ENCODE data around the gene SLC43A2.
A peak's percentile ranks its signal among the peaks of the same experiment; 100 is the strongest.
"Not testable (repeated sequence)": the region's sequence is repeated elsewhere in the genome, so short reads cannot be mapped to it uniquely, and the experiment has no call there.

The SLC43A2 gene

DNA sequence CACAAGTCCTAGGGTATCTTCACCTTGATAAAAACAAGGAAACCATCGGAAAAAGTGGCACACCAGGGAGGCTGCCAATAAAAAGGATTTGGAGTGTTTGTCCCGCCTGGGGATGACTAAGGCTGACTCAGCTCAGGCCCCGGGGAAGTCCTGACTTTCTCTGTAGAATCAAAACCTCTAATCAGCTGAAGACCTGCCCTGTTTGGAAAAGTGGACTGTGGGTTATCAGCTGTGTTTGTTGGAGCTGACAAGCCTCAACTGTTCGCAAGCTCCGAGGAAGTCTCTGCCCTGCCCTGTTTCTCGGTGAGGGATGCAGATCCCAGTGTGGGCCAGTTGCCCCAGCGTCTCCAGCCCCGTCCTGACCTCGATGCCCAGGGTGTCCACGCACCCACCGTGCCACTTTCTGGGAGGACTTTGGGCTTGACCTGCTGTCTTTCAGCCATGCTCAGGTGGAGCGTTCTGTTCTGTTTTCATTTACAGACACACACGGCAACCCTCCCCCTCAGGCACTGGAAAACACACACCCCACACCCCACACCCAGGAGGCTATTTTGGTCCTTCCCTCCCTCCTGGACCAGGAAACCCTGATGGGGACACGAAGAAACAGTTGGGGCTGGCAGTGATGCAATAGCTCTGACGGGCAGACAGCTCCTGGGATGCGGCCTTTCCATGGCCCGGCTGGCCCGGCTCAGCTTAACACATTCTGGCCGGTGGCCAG lies 38.4 kb downstream of the SLC43A2 start:
- DNase-seq (ENCODE audit: low read depth), result no peak

DNA sequence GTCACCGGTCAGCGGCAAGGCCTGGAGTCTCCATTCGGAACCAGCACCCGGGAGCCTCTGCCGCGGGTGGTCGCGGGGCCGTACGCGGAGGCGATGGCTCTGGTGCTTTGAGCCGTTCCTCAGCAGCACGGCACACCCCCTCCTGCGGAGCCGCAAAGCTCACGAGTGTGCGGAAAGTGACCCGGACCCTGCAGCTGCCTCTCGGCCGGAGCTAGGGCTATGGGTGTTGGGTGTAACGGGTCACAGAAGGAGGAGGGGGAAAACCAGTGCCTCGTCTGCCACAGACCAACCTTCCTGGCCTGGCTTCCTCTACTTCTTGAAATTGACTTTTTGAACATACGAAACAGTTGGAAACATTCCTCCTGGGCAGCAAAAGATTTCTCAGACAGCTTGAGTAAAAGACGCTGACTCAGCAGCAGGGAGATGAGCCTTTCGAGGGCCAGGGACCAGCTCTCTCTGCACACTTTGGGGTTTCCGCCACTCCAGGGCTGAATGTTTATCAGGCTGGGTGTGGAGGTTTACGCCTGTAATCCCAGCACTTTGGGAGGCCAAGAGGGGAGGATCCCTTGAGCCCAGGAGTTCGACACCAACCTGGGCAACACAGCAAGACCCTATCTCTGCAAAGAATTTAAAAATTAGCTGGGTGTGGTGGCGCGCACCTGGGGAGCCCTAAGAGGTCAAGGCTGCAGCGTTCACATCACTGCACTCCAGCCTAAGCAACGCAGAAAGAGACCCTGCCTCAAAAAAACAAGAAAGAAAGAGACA lies 39.6 kb downstream of the SLC43A2 start:
- DNase-seq (ENCODE audit: low read depth), result no peak

DNA sequence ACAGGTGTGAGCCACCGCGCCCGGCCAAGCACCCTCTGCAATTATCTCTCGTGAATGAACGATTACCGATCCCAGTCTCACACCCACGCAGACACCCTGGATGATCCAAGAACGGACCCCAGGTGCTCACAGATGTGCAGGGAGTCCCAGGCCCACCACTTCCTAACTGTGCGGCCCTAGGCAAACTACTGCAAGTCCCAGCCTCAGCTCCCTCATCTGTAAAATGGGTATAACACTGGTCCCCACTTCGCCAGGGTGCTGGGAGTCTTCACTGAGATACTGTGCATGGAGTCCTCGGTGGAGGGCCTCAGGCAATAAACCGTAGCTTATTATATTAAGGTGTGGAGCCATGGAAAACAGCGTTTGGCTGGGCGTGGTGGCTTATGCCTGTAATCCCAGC lies 44.5 kb downstream of the SLC43A2 start:
- DNase-seq (ENCODE audit: low read depth), result no peak

DNA sequence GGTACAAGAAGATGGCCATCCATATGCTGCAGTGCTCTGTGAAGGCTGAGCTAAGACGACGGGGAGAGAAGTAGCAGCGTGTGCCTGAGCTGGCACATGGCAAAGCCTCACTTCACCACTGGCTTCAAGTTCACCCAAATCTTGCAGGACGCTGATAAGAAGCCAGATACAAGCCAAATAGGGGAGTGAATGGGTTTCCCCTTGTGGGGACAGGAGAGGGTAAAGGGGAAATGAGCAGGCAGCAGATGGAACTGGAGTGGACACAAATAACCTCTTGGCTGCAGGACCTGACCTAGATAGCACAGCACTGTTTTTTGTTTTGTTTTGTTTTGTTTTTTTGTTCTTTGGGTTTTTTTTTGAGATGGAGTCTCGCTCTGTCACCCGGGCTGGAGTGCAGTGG lies 45.1 kb downstream of the SLC43A2 start:
- DNase-seq (ENCODE audit: low read depth), result no peak

DNA sequence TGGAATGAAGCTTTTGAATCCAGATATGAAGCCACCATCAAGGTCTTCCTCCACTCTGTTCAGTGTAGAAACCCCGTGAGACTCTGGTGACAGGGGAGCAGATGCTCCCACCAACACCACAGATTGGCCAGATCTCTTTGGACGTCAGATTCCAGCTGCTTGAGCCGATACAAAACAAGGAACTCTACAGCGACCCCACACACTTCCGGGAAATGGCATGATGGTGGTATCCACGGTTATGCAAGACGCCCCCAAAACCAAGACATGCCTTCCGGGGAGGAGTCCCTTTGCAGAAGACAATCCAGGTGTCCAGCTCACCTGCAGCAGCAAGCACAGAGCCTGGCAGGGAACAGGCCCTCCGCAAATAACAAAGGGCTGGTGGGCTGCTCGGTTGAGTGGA lies 46.3 kb downstream of the SLC43A2 start:
- DNase-seq (ENCODE audit: low read depth), result no peak

DNA sequence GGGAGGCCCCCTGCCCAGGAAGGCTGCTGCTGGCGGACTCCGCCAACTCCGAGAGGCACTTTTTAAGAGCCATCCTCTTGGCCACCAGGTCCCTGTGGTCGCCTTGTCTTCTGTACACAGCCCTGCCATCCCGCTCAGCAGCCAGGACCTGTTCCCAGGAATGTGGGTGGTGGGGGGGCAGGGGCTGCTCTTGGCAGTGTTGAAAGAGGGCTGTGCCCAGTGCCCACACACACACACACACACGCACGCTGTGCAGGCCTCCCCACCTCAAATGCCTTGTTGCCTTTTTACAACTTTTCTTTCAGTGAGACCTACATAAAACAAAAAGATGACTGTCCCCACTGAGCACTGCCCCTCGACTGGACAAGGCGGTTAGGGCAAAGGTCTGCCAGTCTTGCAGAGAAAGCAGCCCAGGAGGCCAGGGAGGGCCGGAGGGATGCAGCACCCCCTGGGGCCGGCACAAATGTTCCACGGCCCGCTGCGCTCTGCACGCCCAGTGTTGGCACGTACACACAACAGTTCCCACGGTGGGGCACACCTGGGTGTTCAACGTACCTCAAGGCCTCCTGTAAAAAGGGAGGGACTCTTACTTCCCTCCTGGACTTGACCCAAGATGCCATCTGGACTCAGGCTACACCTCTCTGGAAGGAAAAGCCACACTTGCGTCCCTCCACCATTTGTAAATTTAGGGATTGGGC lies 47.5 kb downstream of the SLC43A2 start:
- DNase-seq (ENCODE audit: low read depth), result no peak

DNA sequence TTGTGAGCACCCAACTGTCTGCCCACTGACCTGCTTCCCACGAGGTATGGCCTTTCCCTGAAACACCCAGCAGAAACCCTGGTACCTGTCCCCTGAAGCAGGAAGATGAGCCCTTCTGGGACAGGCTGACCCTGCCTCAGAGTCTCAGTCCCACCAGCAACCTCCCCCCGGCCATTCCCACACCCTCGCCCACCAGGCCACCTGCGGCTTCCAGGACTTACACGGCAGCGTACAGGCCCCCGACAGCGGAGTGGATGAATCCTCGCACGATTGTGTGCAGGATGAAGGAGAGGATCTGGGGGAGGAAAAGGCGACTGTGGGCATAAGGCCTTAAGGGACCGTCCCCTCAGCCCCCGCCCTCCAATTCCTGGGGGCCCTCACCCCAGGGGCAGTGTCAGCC lies 50.6 kb downstream of the SLC43A2 start:
- no peak for DNase-seq (ENCODE audit: low read depth)

DNA sequence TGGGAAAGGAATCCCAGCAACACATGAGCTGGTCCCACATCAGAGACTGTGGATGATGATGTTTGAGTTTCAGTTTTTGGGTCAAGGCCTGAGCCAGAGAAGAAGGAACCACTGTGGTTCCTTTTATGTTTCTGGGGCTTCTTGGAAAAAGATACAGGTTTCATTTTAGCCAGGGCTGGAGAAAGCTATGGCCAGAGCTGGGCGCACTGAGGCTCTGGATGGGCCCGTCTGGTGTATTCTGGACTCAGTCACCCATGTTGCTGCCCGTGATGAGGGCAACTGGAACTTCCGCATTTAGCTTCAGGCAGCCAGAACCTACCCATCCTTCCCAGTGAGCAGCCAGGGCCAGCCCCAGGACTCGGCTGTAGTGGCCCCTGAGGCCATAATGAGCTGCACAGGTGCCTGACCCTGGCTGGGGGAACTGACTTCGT lies 51.0 kb downstream of the SLC43A2 start:
- DNase-seq (ENCODE audit: low read depth), result no peak

DNA sequence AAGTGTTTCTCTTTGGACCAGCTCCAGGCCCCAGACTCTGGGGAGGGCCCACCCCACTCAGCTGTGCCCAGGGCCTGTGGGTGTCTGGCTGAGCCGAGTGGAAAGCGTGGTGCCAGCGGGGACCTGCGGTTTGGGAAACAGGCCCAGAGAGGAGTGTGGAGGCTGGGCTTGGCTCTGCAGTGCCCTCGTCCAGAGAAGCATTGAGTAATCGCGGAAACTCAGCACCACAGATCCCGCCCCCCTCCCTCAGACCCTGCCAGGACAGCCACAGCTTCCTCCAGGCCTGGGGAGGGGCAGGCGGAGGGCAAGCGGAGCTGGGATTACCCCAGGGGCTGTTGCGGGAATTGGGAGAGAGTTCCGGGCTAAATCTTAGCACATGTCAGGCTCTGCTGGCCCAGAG lies 51.5 kb downstream of the SLC43A2 start:
- no peak for DNase-seq (ENCODE audit: low read depth)

DNA sequence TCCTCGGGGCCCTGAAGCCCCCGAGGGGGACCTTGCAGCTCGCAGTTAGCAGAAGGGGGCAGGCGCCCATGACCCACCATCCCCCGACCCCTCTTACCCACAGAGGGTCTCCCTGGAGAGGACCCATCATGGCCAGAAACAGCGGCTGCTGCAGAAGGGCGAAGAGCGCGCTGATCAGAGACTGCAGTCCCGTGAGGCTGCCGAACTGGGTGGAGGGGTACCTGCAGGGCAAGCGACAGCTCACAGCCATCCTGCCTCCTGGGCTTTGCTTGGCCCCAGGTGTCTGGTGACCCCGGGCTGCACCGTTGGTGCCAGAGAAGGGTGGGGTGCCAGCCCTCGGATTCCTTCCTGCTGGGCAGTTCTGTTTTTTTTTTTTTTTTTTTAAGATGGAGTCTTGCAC lies 52.1 kb downstream of the SLC43A2 start:
- DNase-seq (ENCODE audit: low read depth), result no peak

DNA sequence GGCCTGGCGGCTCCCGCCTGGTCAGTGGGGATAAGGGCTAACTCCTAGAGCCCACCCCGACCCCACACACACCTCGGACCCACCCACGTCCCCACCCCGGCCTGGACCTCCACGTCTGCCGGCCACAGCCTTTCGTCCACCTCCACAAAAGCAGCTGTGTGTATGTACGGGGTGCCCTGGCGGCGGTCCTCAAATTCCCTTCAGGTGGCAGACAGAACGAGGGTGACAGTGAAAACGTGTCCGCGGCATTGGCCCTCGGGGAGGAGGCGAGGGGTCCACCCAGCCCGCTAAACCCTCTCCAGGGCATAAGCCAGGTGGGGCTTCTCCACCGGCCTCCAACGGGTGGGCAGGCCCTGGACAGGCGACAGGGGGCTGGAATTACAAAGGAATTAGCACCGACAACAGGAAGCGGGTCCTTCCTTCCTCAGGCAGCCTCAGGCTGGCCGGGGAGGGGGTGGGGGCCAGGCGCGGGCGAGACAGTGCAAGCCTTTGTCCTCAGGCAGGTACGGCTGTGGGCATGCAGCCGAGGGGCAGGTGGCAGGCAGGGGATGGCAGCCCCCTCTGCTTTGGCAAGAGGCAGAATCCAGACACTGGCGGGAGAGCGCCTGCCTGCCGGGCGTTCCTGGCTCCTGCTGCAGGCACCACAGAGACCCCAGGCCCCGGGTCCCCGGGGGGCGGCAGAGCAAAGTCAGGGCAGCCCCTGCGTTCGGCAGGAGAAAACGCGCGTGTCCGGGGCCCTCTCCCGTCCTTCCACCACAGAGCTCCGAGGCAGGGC lies 53.8 kb downstream of the SLC43A2 start:
- DNase-seq (ENCODE audit: low read depth), result no peak

DNA sequence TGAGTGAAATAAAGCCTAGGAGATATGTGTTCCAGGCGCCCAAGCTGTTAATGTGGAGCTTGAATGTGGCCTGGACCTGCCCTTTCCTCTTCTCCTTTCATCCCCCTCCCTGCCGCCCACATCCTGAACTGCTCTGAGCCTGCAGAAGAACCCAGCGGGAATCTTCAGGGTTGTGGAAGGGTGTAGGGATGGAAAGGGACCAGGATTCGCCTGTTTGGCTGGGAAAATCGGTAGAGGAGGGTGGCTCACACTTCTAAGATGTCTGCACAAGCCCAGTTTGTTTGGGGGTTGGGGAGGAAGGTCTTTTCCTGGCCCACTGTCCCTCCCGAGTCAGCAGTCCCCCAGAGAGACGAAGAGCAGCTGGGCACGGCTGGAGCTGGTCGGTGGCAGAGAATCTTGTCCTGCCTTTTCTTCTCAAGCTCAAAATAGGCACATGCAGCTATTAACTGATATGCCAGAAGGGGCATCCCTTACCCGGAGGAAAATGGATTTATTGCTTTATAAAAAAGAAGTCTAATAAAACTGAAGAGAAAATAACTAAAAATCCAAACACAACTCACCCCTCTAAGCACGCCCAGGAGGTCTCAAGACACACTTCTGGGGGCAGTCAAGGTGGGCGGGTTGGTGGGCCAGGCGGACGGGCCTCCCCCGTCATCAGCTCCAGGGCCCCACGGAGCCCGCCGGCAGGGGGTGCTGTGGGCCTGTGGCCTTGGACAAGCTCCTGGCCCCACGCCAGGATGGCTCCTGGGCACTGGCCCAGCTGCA lies 54.5 kb downstream of the SLC43A2 start:
- DNase-seq (ENCODE audit: low read depth), result peak; percentile 39

DNA sequence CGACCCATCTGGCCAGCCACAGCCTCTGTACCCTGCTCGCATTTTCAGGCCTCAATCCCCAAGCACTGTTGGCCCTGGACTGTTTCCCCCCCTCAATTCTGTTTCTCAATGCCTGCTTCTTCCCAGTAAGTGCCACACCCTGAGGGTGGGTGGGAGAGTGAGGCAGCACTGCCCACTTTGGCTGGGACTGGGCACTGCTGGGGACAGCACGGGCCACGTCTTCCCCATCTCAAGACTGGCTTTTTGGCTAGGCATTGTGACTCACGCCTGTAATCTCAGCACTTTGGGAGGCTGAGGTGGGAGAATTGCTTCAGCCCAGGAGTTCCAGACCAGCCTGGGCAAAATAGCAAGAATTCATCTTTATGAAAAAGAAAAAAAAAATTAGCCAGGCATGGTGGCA lies 56.0 kb downstream of the SLC43A2 start:
- DNase-seq (ENCODE audit: low read depth), result not testable (repeated sequence)

DNA sequence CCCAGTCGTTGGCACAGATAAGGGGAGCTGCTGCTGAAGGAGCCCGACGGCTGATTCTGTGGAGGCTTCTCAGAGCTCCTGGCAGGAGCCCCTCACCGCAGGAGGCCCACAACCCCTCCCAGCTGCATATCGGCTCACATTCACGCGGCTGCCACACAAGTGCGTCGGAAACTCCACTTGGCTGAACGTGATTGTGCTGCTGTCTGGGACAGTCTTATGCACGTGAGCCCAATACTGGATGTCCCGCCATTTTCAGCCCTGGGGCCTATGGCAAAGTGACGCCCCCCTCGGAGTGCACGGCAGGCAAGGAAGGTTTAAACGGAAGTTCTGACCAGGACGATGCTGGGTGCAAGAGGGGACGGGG lies 57.3 kb downstream of the SLC43A2 start:
- DNase-seq (ENCODE audit: low read depth), result no peak

DNA sequence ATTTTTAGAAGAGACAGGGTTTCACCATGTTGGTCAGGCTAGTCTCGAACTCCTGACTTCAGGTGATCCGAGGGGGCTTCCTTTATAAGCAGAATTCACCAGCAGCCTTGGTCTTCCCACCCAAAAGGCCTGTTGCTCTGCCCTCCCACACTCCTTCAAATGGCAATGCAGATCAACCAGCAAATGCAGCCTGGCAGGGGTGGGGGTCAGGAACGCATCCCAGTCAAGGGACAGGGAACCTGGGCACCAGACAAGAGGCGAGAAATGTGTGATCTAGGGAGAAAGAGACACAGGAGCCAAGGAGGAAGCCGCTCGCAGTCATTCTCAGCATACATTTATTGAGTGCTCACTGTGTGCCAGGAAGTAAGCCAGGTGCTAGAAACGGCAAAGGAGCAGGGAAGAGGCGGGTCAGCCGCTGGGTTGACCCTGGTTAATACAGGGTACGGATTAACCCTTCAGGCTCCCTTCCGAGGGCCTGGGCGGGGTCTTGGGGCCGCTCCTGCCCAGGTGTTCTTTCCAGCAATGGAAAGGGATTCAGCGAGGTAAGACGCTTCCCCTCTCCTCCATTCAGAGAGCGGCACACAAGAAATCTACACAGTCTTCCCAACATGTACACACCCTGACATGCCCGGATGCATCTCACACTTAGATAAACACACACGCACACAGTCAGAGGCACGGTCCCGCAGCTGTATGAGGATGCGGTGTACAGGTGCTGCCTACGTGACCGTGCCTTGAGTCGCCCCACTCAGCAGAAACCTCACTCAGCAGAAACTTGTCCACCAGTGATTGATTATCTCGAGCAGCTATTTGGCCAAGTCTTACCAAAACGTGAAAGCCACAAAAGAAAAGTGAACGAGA lies 59.5 kb downstream of the SLC43A2 start:
- no peak for DNase-seq (ENCODE audit: low read depth)

DNA sequence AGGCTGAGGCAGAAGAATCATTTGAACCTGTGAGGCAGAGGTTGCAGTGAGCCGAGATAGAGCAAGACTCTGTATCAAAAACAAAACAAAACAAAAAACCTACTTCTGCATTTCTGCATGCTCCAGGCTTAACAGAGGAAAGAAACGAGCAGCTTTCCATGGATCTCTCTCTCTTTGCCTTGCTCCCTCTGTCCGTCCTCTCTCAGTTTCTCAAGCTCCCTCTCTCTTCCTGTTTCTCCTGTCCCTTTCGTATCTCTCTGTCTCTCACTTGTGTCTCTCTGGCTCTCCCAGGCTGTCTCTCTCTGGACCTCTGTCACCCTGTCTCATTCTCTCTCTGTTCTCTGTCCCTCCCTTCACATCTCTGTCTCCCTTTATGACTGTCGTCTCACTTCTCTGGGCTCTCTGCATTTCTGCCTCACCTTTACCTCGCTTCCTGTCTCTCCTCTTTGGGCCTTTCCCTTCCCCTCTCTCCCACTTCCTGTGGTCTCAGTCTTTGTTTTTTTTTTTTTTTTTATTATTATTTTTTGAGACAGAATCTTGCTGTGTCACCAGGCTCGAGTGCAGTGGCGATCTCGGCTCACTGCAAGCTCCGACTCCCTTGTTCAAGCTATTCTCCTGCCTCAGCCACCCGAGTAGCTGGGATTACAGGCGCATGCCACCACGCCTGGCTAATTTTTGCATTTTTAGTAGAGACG lies 62.0 kb downstream of the SLC43A2 start:
- DNase-seq (ENCODE audit: low read depth), result no peak

DNA sequence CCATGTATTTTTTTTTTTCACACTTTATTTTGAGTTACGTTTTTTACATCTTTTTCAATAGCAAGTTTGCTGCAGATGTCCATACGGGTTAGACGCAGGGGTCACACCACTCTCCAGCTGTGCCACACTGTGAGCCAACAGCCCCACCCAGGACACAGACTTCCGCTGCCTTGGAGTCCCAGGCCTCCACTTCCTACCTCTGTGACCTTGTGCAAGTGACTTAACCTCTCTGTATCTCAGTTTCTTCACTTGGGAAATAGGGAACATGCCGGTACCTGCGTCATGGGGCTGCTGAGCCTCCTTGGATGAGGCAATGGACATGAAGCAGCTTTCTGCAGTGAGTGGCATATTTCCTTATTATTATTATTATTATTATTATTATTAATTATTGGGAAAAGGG lies 62.8 kb downstream of the SLC43A2 start:
- DNase-seq (ENCODE audit: low read depth), result no peak

DNA sequence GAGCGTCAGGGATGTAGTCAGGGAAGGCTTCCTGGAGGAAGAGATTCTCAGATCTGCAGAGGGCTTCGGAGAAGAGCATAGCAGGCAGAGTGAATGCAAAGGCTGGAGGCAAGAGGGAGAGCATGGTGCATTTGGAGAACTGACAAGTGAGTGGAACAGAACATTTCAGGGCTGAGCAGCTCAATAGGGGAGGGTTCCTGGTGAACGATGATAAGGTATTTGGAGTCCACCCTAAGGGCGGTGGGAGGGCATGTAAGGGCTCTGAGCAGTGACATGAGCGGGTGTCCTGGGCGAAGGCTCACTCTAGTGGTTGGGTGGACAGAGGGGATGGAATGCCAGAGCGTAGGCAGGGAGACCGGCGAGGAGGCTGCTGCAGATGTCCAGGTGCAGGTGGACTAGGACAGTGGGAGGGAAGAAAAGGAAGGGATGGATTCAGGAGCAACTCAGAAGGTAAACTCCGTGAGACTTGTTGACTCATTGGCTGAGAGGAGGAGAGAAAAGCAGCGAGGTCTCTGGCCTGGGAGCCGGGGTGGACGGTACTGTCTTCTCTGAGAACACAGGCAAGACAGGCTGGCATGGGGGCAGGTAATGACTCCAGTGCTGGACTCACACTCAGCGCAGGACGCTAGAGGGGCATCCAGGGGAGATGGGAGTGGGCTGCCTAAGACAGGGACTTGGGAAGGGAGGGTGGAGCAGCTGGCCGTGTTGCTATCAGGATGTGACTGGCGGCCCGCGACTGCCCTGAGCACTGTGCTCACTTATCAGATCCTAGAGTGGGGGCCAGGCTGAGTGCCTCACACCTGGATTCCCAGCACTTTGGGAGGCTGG lies 64.6 kb downstream of the SLC43A2 start:
- DNase-seq (ENCODE audit: low read depth), result no peak

DNA sequence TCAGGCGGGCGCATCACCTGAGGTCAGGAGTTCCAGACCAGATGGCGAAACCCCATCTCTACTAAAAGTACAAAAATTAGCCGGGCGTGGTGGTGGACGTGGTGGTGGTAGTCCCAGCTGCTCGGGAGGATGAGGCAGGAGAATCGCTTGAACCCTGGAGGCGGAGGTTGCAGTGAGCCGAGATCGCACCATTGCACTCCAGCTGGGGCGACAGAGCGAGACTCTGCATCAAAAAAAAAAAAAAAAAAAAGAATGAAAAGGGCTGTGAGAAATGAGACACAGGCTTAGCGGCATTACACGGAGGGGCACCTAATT lies 65.2 kb downstream of the SLC43A2 start:
- not testable (repeated sequence) for DNase-seq (ENCODE audit: low read depth)
